Measurements from ENCODE around the gene MSI2. TPM values are rescaled to one million over a fixed set of nuclear protein-coding genes. Genes with fewer than 3 reads are reported as not detected.

MSI2 gene
- total RNA-seq, 1 donor from 2014 or later, result 26.6 TPM

DNA sequence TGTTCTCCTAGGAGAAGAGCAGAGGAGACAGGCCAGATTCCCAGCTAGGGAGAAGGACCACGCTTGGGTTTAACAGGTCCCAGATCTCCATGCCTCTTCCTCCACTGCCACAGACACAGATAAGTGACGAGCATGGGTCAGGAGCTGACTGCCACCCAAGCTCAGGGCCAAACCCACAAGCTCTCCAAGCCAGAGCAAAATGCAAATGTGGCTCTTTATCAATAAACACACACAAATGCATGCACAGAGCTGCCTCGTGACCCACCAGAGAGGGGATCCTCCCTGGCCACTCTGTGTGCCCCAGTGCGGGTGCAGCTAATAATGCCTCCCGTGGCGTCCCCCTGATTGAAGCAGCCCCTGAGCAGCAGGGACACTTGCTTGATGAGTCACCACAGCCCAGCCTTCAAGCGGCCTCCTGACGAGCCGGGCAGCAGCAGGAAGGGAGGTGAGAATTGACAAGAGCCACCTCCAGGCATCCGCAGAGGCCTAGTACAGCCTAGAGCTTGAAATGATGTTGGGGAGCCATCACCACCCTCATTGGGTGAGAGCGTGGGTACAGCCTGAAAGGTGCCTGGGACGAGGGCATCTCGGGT is 344.9 kb downstream of the MSI2 start:
- TF ChIP-seq, protein P1, sequence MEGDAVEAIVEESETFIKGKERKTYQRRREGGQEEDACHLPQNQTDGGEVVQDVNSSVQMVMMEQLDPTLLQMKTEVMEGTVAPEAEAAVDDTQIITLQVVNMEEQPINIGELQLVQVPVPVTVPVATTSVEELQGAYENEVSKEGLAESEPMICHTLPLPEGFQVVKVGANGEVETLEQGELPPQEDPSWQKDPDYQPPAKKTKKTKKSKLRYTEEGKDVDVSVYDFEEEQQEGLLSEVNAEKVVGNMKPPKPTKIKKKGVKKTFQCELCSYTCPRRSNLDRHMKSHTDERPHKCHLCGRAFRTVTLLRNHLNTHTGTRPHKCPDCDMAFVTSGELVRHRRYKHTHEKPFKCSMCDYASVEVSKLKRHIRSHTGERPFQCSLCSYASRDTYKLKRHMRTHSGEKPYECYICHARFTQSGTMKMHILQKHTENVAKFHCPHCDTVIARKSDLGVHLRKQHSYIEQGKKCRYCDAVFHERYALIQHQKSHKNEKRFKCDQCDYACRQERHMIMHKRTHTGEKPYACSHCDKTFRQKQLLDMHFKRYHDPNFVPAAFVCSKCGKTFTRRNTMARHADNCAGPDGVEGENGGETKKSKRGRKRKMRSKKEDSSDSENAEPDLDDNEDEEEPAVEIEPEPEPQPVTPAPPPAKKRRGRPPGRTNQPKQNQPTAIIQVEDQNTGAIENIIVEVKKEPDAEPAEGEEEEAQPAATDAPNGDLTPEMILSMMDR (conservative IDR thresholded peaks at IDR 0.05; ENCODE audit: low read depth, low read length), result no peak
- DNase-seq (ENCODE audit: low read depth), result no peak
- no peak overlapping the region for H3K4me3 ChIP-seq (ENCODE audit: low read depth, low read length)

DNA sequence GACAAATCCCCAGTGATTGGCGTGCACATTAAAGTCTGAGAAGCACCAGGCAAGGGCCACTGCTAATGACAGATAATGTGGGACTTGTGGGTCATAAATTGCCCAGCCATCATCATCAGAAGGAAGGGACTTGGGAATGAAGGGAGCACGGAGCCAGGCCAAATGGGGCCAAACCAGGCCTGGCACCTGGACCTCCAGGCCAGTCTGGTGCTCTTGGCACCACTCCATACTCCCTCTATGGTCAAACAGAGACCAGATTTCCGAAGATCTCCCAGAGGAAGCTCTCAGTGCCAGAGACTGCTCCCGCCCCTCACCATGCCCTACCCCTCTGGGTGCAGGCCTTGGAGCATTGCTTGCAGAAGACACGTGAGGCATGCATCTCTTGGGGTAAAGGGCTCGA is 346.6 kb downstream of the MSI2 start:
- H3K4me3 ChIP-seq (ENCODE audit: low read depth, low read length), result no peak overlapping the region
- TF ChIP-seq, protein P1 (conservative IDR thresholded peaks at IDR 0.05; ENCODE audit: low read depth, low read length), result no peak
- no peak for DNase-seq (ENCODE audit: low read depth)

DNA sequence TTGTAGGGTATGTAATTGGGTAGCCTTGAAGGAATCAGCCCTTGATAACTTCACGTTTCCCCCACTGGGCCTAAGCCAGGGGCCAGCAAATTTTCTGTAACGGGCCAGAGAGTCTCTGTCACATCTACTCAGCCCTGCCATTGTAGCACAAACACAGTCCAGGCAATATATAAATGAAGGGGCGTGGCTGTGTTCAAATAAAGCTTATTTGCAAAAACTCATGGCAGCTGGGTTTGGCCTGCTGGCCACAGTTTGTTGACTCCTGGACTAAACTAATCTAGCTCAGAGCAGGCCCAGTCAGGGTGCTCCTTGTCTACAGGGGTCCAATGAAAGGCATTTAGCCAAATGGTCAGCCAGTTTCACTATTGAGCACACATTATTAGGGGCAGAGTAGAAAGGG is 347.2 kb downstream of the MSI2 start:
- DNase-seq (ENCODE audit: low read depth), result no peak
- TF ChIP-seq, protein P1 (conservative IDR thresholded peaks at IDR 0.05; ENCODE audit: low read depth, low read length), result no peak
- H3K4me3 ChIP-seq (ENCODE audit: low read depth, low read length), result no peak overlapping the region

DNA sequence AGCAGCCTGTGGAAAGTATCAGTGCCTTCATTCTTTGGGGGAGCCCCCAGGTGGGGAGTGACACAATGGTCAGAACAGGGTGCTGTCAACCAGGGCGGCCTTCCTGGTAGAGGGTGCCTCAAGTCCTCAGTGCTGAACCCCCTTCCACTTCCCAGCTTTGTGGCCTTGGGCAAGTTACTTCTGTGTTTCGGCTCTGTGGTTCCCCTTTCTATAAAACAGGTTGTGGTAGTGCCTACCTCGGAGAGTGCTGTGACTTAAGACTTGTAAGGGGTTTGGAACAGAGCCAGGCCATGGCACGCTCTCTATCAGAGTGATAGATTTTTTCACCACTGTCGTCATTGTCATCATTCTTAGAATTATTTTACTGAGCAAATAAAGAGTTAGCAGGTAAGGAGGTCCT is 347.7 kb downstream of the MSI2 start:
- no peak for DNase-seq (ENCODE audit: low read depth)
- H3K4me3 ChIP-seq (ENCODE audit: low read depth, low read length), result no peak overlapping the region
- TF ChIP-seq, protein P1 (conservative IDR thresholded peaks at IDR 0.05; ENCODE audit: low read depth, low read length), result no peak

DNA sequence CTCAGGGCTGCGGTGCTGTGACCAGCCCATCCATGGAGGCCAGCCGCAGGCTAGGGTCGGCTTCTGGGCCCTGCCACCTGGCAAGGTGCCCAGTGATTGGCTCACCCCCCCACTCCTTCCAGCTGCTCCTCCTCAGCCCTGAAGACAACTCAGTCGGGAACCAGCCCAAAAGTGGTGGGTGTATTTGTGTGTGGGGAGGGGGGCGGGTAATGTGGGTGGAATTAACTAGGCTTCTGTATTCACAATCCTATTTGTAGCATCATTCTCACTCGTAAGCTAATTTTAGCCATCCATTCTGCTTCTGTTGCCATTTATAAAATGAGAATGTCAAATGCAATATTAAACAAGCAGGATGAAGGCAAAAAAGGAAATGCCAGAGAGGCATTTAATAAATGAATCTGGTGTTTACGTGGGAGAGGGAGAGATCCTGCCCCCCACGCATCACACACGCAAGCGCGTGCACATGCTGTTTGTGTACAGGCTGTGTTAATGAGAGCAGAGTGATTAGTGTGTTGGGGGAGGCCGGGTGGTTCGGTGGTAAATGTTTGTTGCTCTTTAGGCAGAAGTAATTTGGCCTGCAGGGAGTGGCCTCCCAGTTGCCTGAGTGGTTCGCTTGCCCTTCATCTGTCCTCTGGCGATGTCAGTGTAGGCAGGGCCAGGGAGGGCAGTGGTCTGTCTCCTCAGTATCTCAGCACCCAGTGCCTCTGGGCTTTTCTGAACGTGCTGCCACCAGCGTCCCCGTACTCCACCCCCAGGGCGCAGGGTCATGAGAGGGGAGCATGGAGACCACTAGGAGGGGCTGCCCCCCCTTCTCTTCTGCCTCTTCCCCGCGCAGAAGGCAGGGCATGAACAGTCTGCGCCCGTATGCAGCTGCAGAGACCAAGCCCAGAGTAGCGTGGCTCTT is 348.7 kb downstream of the MSI2 start:
- TF ChIP-seq, protein P1 (conservative IDR thresholded peaks at IDR 0.05; ENCODE audit: low read depth, low read length), result no peak
- H3K4me3 ChIP-seq (ENCODE audit: low read depth, low read length), result no peak overlapping the region
- DNase-seq (ENCODE audit: low read depth), result no peak

DNA sequence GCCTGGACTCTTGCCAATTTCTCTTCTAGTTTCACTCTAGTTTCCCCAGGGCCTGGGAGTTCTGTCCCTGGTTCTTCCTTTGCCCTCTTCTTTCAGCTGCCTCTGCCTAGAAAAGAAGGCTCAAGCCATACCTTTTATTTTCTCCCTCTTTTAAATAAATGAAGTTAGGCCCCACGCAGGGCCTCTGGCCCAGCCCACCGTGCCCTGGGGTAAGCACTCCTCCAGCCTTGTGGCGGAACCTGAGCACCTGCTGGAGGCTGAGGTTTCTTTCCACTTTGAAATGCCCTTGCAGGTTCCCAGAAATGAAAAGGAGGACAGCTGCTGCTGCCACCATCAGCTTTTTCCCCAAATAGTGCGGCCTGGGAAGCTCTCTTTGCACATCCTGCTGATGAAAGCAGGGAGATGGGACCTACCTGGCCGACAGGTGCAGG is 349.4 kb downstream of the MSI2 start:
- no peak for DNase-seq (ENCODE audit: low read depth)
- no peak overlapping the region for H3K4me3 ChIP-seq (ENCODE audit: low read depth, low read length)
- TF ChIP-seq, protein P1 (conservative IDR thresholded peaks at IDR 0.05; ENCODE audit: low read depth, low read length), result no peak
